Iris pigment epithelial cell (primary cell): ENCODE data around the gene CREB3L1.
"Not testable (repeated sequence)": the region's sequence is repeated elsewhere in the genome, so short reads cannot be mapped to it uniquely, and the experiment has no call there.

Experiments used
- DNase-seq: peaks from one replicate; pipeline ENCODE4 v3.0.0-alpha.2; 2011; ENCODE audit warnings: low read depth

CREB3L1 gene

DNA sequence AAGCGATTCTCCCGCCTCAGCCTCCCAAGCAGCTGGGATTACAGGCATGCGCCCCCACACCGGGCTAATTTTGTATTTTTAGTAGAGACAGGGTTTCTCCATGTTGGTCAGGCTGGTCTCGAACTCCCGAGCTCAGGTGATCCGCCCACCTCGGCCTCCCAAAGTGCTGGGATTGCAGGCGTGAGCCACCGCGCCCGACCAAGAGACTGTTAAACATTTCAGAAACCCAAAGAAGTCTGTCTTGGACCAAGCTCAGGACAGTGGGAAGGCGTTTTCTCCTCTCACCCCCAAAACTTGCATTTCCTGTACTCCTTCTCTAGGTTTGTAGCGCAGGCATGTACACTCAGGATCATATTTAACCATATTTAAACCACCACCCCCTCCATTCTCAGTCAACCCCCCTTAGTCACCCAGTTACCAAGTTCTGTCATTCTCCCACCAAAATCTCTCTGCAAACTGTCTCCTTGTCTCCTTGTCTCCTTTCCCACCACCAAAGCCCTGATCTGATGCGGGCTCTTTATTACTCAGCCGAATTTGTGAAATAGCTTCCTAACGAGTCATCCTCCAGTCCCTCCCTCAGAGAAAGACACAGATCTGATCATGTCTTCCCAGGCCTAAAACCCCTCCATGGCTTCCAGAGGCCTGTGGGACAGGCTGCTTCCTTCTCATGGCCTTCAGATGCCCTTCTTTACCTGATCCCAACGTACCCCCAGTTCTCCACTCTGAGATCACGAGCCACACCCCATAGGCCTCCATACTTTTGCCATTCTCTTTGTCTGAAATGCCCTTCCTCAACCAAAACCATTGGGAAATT is 29.0 kb upstream of the CREB3L1 start:
- peak; percentile 98 for DNase-seq

DNA sequence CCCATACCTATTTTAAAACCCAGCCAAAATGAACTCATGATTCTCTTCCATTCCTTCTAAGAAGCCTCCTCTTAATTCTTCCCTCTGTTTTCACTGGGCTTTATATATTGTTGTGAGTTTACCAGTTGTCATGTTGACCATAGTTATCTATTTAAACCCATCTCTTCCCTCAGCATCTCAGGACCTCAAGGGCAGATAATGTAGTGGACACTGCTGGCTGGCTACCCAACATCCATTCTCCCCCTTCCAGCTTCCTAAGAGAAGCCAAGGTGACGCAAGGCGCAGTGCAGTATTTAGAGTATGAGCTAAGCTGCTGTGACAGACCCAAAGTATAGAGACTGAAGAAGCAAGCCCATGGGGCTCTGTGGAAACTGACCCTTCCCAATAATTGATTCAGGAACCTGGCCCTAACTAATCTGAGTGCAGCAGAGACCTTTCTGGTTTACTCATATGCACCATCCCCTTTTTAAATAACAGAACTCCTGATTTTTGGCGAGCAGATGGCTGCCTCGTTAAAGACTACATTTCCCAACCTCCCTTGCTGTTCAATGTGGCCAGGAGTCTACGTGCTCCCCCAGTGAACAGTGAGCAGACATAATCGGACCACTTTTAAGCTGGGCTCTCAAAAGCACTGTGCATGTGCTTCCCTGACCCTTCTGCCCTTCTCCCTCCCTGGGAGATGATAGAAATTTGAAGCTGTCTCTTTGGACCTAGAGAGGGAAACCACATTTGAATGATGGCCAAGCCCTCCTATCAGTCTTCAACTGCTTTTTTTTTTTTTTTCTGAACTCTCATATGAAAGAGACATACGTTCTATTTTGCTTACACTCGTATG is 28.1 kb upstream of the CREB3L1 start:
- peak; percentile 88 for DNase-seq

DNA sequence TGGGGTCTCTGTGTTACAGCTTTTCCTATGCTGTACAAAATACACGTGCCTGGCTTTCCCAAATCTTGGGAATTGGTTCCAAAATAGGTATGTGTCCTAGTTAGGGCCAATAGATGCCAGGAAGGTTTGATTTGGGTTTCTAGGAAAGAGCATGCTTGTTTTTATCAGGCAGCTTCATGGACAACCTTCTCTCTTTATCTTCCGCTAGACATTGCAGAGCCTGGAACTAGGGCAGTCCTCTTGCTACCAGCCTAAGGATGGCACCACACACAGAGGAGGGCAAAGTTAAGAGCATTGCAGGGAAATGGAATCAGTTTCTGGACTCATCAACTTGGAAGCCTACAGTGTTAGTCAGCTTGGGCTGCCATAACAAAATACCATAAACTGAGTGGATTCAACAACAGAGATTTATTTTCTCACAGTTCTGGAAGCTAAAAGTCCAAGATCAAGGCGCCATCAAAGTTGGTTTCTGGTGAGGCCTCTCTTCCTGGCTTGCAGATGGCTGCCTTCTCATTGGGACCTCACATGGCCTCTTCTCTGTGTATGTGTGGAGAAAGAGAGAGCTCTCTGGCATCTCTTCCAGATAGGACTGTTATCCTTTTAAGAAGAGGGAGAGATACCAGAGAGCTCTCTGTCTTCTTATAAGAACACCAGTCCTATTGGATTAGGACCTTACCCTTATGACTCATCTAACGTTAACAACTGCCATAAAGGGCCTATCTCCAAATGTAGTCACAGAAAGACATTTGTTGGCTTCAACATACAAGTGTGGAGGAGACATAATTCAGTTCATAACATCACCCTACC is 27.3 kb upstream of the CREB3L1 start:
- peak; percentile 47 for DNase-seq

DNA sequence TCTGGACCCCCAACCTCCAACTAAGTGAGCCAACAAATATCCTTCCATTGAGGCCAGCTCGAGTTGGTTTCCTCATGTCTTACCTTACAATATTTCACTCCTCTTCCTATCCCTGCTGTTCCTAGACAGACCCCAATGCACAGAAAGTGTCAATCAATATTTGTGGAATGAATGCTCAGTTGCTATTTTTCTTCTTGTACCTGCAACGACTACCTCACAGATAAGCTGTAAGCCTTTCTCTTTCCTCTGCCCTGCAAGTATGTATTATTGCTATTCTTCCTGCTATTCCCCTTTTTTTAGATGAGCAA is 26.8 kb upstream of the CREB3L1 start:
- no peak for DNase-seq

DNA sequence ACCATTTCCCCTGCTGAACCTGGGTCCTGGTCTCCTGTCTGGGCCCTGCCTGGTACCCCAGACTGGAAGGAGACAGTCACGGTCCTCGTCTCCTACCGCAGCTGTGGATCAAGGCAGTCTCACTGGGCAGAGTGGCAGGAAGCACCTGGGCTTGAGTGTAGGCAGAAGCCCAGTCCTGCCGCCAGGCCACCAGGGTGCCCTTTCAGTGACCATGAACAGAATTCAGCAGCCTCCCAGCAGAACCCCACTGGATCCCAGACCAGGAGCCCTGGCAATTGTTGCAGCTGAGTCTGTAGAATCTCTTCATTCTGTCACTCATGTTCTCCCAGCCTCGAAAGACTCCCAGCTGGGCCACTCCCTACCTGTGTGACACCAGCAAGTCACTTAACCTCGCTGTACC is 25.5 kb upstream of the CREB3L1 start:
- no peak for DNase-seq

DNA sequence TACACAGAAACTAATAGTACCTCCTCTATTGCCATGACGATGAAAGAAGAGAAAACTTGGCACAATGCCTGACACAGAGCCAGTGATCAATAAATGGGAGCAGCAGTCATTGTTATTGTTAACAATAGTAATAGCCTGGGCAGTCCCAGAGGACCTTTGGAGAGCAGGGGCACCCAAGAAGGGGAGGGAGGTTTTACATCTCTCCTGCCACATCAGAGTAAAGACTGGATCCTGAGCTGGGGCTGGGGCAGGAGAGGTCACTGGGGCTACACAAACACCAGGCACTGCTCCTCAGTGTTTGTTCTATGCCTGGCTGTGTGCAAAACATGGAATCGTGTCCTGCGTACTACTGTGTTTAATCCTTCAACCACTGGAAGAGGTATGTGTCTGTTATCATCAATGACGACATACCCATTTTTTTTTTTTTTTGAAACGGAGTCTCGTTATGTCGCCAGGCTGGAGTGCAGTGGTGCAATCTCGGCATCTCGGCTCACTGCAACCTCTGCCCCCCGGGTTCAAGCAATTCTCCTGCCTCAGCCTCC is 25.0 kb upstream of the CREB3L1 start:
- DNase-seq, result peak; percentile 40

DNA sequence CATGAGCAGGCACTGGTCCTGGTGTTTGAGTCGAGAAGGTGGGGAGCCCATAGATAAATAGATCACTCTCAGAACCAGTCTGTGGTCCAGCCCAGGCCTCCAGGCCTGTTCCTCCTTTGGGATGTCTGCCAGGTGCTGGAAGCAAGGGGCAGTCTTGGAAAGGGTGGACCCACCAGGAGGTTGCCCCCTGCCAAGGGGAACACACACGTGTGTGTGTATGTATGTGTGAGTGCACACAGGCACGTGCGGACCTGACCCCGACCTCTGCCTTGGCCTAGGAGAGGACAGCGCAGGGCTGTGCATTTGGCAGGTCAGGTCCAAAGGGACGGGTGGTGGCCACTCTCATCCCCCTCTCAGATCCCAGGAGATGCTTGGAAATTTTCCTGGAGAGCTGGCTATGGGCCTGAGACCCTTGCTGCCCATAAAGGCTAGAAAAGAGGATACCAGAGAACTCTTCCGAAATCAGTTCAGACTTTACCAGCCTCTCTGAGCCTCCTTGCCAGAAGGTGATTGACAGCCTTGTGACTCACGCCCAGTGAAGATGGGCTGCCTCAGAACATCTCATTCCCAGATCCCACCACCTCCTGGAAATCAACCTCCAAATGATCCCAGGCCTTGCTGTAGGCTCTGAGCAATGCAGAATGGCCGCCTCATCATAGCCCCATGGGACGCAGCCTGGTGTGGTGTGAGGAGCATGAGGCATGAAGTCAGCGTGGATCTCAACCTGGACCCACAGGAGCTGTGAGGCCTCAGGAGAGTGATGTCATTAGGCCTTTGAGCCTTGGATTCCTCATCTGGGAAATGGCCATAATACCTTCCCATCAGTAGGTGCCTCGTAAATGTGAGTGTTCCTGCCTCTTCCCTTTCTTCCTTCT is 24.0 kb upstream of the CREB3L1 start:
- no peak for DNase-seq

DNA sequence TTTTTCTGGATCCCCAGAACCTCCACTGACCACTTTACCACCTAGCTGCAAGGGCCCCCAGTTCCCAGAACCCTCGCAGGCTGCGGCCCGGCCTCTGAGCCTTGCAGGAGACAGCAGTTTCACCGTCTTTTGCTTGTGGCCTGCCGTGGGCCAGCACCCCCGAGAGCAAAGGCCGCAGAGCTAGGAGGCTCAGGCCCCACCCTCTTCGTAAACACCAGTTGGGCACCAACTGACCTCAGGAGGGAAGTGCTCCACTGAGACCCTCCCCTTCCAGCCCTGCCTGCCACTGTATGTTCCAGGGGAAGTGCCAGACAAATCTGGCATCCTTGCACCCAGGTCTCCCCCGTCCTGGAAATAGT is 23.4 kb upstream of the CREB3L1 start:
- no peak for DNase-seq

DNA sequence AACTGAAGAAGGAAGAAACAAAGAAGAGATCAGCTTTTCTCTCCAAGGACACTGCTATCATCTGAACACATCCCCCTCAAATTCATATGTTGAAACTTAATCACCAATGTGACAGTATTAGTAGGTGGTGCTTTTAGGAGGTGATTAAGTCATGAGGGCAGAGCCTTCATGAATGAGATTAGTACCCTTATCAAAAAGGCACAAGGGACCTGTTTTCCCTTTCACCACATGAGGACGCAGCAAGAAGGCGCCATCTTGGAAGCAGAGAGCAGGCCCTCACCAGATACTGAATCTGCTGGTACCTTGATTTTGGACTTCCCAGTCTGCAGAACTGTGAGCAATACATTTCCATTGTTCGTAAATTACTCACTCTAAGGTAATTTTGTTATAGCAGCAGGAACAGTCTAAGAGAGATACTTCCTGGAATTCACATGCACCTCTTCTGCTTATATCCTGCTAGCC is 20.9 kb upstream of the CREB3L1 start:
- DNase-seq, result no peak

DNA sequence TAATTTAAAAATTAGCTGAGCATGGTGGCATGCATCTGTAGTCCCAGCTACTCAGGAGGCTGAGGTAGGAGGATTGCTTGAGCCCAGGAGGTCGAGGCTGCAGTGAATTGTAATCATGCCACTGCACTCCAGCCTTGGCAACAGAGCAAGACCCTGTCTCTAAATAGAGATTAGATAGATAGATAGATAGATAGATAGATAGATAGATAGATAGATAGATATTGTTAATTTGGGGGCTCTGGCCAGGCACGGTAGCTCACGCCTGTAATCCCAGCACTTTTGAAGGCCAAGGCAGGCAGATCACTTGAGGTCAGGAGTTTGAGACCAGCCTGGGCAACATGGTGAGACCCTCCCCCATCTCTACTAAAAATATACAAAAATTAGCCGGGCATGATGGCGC is 18.1 kb upstream of the CREB3L1 start:
- DNase-seq, result not testable (repeated sequence)

DNA sequence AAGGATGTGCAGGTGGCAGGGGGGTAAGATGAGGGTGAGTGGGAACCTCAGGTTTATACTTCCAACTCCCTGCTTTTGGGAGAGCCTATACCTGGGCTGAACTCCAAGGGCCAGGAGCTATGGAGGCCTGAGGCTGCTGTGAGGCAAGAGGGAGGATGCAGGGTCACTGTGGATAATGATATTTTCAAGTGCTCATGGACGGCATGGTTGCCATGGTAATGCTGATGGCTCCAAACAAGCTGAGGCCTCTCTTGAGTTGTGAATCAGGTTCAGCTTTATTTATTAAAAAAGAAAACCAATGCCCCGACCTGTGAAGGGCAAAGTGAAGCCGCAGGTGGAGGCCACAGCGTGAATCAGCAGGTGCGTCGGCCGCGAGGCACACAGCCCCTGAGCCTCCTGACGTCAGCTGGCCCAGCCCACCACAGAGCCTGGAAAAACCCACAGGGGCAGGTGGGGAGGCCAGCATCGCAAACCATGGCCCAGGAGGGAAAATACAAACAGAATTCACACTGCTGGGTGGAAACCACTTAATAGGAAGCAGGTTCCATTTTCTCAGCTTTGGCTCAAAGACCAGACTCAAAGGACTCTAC is 17.4 kb upstream of the CREB3L1 start:
- DNase-seq, result no peak

DNA sequence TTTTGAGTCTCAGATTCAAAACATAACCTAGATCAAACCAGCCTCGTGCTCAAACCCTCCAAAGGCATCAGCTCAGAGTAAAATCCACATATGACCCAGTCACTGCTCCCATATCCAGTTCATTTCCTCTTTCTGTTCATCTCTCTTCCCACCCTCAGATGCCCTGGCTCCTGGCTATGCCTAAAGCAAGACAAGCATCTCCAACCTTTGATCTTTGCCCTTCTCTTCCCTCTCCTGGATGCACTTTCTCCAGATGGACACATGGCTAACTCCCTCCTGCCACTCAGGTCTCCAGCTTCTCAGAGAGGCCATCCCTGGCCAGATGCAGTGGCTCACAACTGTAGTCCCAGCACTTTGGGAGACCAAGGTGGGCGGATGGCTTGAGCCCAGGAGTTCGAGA is 14.3 kb upstream of the CREB3L1 start:
- DNase-seq, result no peak

DNA sequence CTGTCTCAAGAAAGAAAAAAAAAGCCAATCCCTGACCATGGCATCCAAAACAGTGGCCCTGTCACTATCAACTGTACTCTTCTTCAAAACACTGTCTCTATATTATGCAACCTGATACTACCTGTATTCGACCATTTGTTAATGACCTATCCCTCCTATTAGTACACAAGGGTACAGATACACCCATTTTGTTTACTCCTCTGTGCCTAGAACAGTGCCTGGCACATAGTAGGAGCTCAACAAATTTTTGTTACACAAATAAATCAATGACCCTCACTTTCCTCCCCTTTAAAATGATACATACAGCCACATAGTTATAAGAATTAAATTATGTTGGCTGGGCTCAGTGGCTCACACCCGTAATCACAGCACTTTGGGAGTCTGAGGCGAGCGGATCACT is 13.4 kb upstream of the CREB3L1 start:
- no peak for DNase-seq

DNA sequence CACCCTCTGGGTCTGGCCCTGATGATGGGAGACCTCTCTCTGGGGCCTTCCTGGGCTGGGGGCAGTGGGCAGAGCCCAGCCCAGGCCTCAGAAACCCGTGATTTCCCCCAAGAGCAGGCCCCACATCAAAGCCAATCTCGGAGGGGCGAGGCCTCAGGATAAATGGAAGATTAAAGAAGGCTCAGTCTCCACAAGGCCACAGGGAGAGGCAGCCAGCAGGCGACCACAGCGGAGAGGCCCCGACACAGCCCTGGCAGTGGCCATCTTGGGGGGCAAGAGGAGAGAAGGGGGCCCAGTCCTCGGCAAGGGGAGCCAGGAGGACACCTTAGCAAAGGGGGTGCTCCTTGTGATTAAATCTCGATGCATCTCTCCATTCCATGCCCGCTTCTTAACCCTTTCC is 12.5 kb upstream of the CREB3L1 start:
- DNase-seq, result no peak

DNA sequence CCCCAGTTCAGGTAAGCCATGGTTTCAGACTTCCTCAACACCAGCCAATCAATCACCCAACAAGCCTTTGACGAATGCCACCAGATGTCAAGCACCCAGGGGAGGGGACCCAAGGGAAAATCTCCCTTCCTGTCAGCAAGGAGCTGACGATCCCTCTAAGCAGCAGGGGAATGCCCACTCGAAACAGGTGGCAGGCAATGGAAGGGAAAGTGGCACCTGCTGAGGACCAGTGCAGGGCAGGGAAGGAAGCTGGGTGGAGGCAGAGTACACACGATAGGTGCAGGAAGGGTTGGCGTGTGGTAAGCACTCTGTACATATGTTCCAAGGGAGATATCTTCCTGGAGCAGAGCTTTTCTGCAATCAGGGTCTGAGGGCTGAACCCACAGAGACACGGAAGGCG is 11.7 kb upstream of the CREB3L1 start:
- DNase-seq, result no peak

DNA sequence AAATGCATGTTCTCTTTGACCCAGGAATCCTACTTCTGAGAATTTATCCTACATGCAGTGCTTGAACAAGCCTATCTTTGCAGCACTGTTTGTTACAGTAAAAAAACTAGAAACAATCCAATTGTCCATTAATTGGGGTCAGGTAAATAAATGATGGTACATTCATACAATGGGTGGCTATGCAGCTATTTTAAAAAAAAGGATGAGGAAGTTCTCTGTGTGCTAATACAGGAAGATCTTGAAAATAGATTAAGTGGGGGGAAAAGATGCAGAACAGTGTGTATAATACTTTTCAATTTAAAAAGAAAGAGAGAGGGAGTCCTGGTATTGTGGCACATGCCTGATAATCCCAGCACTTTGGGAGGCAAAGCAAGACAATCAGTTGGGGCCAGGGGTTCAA is 9.5 kb upstream of the CREB3L1 start:
- no peak for DNase-seq

DNA sequence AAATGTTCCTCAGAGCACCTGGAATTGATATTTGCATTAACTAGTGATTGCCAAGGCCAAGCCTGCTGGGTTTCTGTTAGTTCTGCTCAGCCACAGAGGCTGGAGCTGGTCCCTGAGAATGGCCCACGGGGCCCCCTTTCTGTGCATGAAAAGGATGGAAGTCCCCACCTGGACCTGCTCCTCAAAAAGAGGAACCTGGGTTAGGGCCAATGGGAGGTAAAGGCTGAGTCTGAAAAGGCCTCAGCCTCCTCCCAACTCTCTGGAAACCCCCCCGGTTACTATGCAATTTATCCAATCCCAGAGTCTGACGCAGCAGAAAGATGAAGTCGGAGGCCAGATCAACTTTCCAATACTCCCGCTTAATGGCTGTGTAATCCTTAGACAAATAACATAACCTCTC is 6.8 kb upstream of the CREB3L1 start:
- DNase-seq, result no peak

DNA sequence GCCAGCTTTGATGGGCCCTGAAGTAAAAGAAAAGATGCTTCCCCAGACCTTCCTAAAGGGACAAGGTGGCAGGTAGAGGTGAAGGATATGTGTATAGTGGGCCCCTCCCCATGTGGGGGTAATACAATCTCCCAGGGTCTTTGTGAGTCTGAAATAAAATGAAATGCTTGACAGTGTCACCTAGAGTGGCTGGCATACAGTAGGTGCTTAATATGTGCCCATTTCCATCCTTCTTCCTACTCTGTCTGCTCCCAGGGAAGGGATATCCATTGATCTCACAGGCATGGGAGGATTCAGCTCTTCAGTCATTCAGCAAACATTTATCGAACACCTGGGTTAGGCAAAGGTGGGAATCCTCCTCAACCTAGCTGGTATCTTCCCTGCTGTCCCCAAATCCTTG is 6.1 kb upstream of the CREB3L1 start:
- DNase-seq, result no peak

DNA sequence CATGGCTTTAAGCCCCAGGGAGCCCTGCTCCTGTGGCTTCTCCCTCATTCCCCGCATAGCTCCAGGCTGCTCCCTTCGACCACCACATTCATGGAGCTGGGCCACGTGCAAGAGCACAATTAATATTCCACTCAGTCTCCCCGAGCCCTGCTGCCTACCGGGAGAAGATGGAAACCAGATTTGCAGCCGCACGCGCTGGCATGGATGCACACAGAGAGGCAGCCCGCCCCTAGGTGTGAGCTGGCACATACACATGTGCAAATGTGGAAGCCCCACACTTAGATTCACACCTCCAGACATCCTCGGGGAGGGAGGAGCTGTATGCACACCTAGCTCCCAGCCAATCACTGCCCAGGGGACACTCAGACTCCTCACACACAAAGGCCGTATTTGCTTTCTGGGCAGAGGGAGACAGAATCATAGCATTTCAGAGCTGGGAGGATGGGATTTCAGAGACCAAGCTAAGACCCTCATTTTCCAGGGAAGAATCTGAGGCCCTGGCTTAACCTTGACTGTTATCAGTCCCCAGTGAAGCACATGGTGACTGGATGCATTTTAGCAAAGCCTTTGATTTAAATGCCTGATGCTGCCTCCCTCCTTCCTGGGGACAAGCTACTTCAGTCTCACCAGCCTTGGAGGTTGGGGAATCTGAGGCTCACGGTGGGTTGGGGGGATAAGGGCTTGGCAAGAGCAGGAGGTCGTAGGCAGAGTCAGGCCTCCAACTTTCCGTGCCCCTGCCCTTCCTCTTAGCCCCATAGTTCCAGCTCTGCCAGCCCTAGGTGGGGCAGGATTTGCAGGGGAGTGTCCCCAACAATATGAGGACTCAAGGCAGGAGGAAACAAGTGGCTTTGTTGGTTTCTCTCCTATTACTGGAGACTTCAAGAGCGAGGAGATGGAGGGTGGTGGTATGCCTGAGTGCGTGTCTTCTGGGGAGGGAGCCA is 5.3 kb upstream of the CREB3L1 start:
- no peak for DNase-seq
